Loucy (cell line): ENCODE results near the gene FBXL14.

Experiments used
- H2AFZ ChIP-seq: fragments of 200-600 bp; sonication (generic); 2 replicates; pipeline ENCODE4 v1.6.0; 2016; ENCODE audit warnings: antibody characterized with exemption, mild to moderate bottlenecking, low read length, moderate library complexity
- H3F3A ChIP-seq: fragments of 200-600 bp; 2 replicates; pipeline ENCODE4 v1.6.0; 2016; ENCODE audit warnings: antibody characterized with exemption, low read depth, mild to moderate bottlenecking
- H3K27me3 ChIP-seq: fragments of 200-600 bp; sonication (generic); 2 replicates; pipeline ENCODE4 v1.6.1; 2014; ENCODE audit warnings: low read length, mild to moderate bottlenecking; ENCODE audit not compliant: insufficient read depth, poor library complexity, severe bottlenecking
- H3K36me3 ChIP-seq: fragments of 200-600 bp; sonication (generic); 2 replicates; pipeline ENCODE4 v1.6.1; 2016; ENCODE audit warnings: low read length; ENCODE audit not compliant: insufficient read depth
- H3K4me1 ChIP-seq: fragments of 200-600 bp; sonication (generic); 2 replicates; pipeline ENCODE4 v1.5.1; 2014; ENCODE audit warnings: low read length, mild to moderate bottlenecking; ENCODE audit not compliant: insufficient read depth, poor library complexity, severe bottlenecking
- H3K4me2 ChIP-seq: fragments of 200-600 bp; sonication (generic); 2 replicates; pipeline ENCODE4 v1.6.0; 2014; ENCODE audit warnings: antibody characterized with exemption, low read length, low read depth, mild to moderate bottlenecking; ENCODE audit not compliant: poor library complexity, severe bottlenecking
- H3K4me3 ChIP-seq: fragments of 200-600 bp; sonication (generic); 2 replicates; pipeline ENCODE4 v1.5.1; 2014; ENCODE audit warnings: low read length, mild to moderate bottlenecking, mixed read lengths; ENCODE audit not compliant: poor library complexity, severe bottlenecking
- H3K79me2 ChIP-seq: fragments of 200-600 bp; sonication (generic); 2 replicates; pipeline ENCODE4 v1.6.1; 2014; ENCODE audit warnings: low read length; ENCODE audit not compliant: insufficient read depth
- H3K9ac ChIP-seq: fragments of 200-600 bp; sonication (generic); 2 replicates; pipeline ENCODE4 v1.6.0; 2014; ENCODE audit warnings: mild to moderate bottlenecking, low read depth, low read length, moderate library complexity; ENCODE audit not compliant: poor library complexity, severe bottlenecking
- H3K9me2 ChIP-seq: fragments of 200-600 bp; sonication (generic); replicated peaks from 2 replicates; pipeline ENCODE4 v1.6.1; 2016; ENCODE audit warnings: low read depth, low read length, mixed read lengths
- H3K9me3 ChIP-seq: fragments of 200-600 bp; sonication (generic); 2 replicates; pipeline ENCODE4 v1.6.1; 2014; ENCODE audit warnings: mild to moderate bottlenecking, antibody characterized with exemption, low read length, low read depth; ENCODE audit not compliant: insufficient read depth
- H4K20me1 ChIP-seq: fragments of 200-600 bp; sonication (generic); 2 replicates; pipeline ENCODE4 v1.6.0; 2014; ENCODE audit warnings: antibody characterized with exemption, low read length, mild to moderate bottlenecking; ENCODE audit not compliant: insufficient read depth, poor library complexity, severe bottlenecking
- EZH2phosphoT487 ChIP-seq: fragments of 200-600 bp; IDR thresholded peaks from 2 replicates; pipeline ENCODE4 v1.6.1; 2018; ENCODE audit warnings: antibody characterized with exemption, mild to moderate bottlenecking, moderate library complexity, borderline replicate concordance
- TF ChIP-seq, protein P1 (sequence below): fragments of 200-600 bp; sonication (generic); conservative IDR thresholded peaks from 2 replicates; pipeline ENCODE4 v1.5.1; 2014; ENCODE audit warnings: mild to moderate bottlenecking, antibody characterized with exemption, low read length

Gene FBXL14

DNA sequence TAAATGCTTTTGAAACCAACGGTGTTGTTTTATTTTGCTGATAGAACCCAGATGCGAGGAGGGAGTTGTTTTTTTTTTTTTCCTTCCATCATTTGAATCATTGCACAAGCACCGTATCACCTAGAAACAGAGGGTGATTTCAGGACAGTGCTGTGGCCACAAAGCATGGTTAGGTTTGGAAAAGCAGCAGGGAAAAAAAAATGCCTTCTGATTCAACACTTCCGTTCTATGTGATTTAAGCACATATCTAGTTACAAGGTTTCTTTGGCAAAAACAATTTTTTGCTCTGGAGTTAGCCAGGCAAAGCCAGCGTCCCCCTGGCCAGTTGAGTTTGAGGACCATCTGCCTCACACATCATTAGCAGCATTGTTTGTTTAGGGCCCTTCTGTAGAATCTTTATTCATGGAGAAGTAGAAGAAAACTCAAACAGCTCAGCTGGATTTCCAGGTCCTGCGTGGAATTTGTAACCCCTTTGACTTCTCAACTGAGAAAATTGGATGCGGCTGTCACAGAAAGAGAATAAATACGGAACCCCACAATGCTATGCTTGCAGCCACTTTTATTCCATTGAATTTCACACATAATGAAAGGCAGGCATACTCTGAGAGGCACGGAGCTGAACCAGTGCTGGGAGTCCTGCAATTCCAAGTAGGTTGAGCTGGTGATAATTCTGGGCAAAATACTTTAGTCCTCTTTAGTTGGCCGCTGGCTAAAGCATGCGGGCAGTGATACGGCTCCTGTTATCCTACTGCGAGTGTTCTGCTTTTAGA lies 17.6 kb upstream of the FBXL14 start:
- Histone ChIP-seq H4K20me1 (no peaks in the 10 kb centered on the region), H3K4me1 (peaks cover 11% of the 10 kb centered on the region), H3K9me2 (no peaks in the 10 kb centered on the region), H2AFZ (no peak overlapping the region), H3K4me3 (no peak overlapping the region), H3F3A (no peaks in the 10 kb centered on the region), H3K79me2 (no peaks in the 10 kb centered on the region), H3K9ac (no peak overlapping the region), H3K36me3 (no peaks in the 10 kb centered on the region), H3K9me3 (no peaks in the 10 kb centered on the region), H3K27me3 (no peaks in the 10 kb centered on the region), H3K4me2 (no peak overlapping the region)
- no peak for TF ChIP-seq EZH2phosphoT487
- TF ChIP-seq, protein P1, sequence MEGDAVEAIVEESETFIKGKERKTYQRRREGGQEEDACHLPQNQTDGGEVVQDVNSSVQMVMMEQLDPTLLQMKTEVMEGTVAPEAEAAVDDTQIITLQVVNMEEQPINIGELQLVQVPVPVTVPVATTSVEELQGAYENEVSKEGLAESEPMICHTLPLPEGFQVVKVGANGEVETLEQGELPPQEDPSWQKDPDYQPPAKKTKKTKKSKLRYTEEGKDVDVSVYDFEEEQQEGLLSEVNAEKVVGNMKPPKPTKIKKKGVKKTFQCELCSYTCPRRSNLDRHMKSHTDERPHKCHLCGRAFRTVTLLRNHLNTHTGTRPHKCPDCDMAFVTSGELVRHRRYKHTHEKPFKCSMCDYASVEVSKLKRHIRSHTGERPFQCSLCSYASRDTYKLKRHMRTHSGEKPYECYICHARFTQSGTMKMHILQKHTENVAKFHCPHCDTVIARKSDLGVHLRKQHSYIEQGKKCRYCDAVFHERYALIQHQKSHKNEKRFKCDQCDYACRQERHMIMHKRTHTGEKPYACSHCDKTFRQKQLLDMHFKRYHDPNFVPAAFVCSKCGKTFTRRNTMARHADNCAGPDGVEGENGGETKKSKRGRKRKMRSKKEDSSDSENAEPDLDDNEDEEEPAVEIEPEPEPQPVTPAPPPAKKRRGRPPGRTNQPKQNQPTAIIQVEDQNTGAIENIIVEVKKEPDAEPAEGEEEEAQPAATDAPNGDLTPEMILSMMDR: no peak

DNA sequence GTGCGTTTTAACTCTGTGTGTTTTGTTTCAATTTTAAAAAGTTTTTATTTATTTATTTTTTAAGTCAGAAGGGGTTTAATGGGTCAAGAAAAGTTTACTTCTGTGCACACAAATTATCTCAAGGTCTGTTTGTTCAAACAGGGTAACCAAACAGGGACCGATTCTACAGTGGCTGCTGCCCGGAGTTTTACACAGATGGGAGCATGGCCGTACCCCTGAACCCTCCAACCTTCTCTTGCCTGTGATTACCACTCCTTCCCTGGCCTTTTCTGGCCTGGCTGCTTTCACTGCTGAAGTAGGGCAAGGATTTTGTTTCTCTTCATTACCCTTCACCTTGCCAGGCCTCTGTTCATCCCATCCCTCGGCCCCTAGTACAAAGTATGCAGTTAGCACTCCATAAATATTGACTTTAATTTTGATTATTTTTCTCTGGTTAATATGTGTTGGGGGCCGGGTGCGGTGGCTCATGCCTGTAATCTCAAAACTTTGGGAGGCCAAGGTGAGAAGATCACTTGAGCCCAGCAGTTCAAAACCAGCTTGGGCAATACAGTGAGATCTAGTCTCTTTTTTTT lies 15.8 kb upstream of the FBXL14 start:
- H3K4me1 ChIP-seq: peaks cover 13% of the 10 kb centered on the region
- H3F3A ChIP-seq: no peaks in the 10 kb centered on the region
- no peak overlapping the region for H3K4me2 ChIP-seq
- no peaks in the 10 kb centered on the region for H3K79me2 ChIP-seq
- no peaks in the 10 kb centered on the region for H3K9me2 ChIP-seq
- H2AFZ ChIP-seq: no peak overlapping the region
- H3K9ac ChIP-seq: no peak overlapping the region
- TF ChIP-seq, protein P1: no peak
- TF ChIP-seq EZH2phosphoT487: no peak
- no peaks in the 10 kb centered on the region for H3K9me3 ChIP-seq
- no peak overlapping the region for H3K4me3 ChIP-seq
- no peaks in the 10 kb centered on the region for H3K27me3 ChIP-seq
- H4K20me1 ChIP-seq: no peaks in the 10 kb centered on the region
- no peaks in the 10 kb centered on the region for H3K36me3 ChIP-seq

DNA sequence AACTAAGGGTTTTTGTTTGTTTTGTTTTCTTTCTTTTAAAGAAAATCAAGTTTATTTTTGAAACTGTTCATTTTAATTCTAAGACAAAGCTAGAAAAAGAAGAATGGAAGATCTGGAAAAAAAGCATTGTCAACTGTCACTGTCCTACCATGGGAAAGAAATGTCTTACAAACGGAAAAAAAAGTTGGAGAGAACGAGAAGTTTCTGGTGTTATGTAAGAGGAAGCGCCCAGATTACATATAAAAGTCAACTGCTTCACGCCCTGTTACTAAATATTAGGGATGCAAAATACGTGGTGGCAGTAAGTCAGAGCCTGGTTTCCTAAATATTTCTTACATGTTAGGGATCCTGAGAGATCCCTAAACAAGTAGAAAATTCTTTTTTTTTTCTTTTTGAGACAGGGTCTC lies 14.3 kb upstream of the FBXL14 start:
- H3F3A ChIP-seq: no peaks in the 10 kb centered on the region
- peak overlapping the region; percentile 34 for H3K9ac ChIP-seq
- no peaks in the 10 kb centered on the region for H3K9me2 ChIP-seq
- H3K4me2 ChIP-seq: peak overlapping the region; percentile 36
- peaks cover 13% of the 10 kb centered on the region for H3K4me1 ChIP-seq
- H3K4me3 ChIP-seq: no peak overlapping the region
- no peaks in the 10 kb centered on the region for H3K79me2 ChIP-seq
- TF ChIP-seq EZH2phosphoT487: no peak
- TF ChIP-seq, protein P1: no peak
- H3K27me3 ChIP-seq: no peaks in the 10 kb centered on the region
- H2AFZ ChIP-seq: peak overlapping the region; percentile 64
- H3K36me3 ChIP-seq: no peaks in the 10 kb centered on the region
- no peaks in the 10 kb centered on the region for H3K9me3 ChIP-seq
- no peaks in the 10 kb centered on the region for H4K20me1 ChIP-seq
